HCT116 (cell line): Measurements from ENCODE around the gene FIBP. TPM values are rescaled to one million over a fixed set of nuclear protein-coding genes. Genes with fewer than 3 reads are reported as not detected.

Experiments used
- ATAC-seq: fragments of 200-7000 bp; cut with Tn5 transposase; 2 replicates; pipeline ENCODE4 v1.9.1; 2020; ENCODE audit warnings: mild to moderate bottlenecking, moderate library complexity
- BruUV-seq: library from RNA; stranded (reverse); fragments of 400-500 nt; replicated peaks from 2 replicates; lab custom pipeline; 2021; lab: Mats Ljungman, UMichigan
- CTCF ChIA-PET: fragments of 300-600 bp; sonication (Branson Sonifier 250); formaldehyde crosslinking; loops from one replicate; lab custom pipeline; 2021; ENCODE audit warnings: antibody characterized with exemption; lab: Charles Lee
- POLR2A ChIA-PET: fragments of 300-600, 350-600 bp; sonication (Branson Sonifier 250); formaldehyde crosslinking; loops from one replicate; lab custom pipeline; 2021; ENCODE audit warnings: antibody characterized with exemption; lab: Charles Lee
- RAD21 ChIA-PET, 2 experiments: fragments of 300-600 bp; sonication (Branson Sonifier 250); formaldehyde crosslinking; loops; one replicate each; lab custom pipeline; 2023; ENCODE audit warnings: low total read pairs in 2 of 2; ENCODE audit not compliant: uncharacterized antibody in 2 of 2, unreplicated experiment in 2 of 2, low non-redundant PET in 1 of 2; lab: Charles Lee
- DNase-seq: peaks from one replicate; pipeline ENCODE4 v3.0.0-alpha.2; 2010; ENCODE audit warnings: low read depth, low spot score
- H2AFZ ChIP-seq: fragments of 200-600 bp; shearing (Covaris generic), sonication (generic); 2 replicates; pipeline ENCODE4 v1.6.1; 2017; ENCODE audit warnings: low read depth, mixed run types, mixed read lengths, antibody characterized with exemption, low read length; ENCODE audit not compliant: poor library complexity, severe bottlenecking
- H3K27ac ChIP-seq: 2 replicates; pipeline ENCODE4 v1.5.1; 2012; ENCODE audit warnings: low read depth, low read length
- H3K27me3 ChIP-seq: fragments of 200-600 bp; sonication (generic); 2 replicates; pipeline ENCODE4 v1.6.1; 2016; ENCODE audit warnings: mixed run types, low read length, mixed read lengths; ENCODE audit not compliant: insufficient read depth
- H3K36me3 ChIP-seq, 2 experiments: fragments of 200-500 bp in 1 of 2; fragments of 200-600 bp in 1 of 2; sonication (Bioruptor generic) in 1 of 2; sonication (generic) in 1 of 2; 2 replicates each; pipeline versions ENCODE4 v1.5.1 to v1.6.1; 2014 to 2016; ENCODE audit warnings: low read length in 2 of 2, inconsistent platforms in 1 of 2, mixed read lengths in 1 of 2, mixed run types in 1 of 2; ENCODE audit not compliant: insufficient read depth in 2 of 2, control insufficient read depth in 1 of 2
- H3K4me1 ChIP-seq, 2 experiments: fragments of 200-600 bp in 1 of 2; sonication (generic) in 1 of 2; 2 replicates each; pipeline versions ENCODE4 v1.5.1 to v1.6.1; 2012 to 2017; ENCODE audit warnings: low read length in 2 of 2, inconsistent platforms in 1 of 2, mild to moderate bottlenecking in 1 of 2, mixed read lengths in 1 of 2, mixed run types in 1 of 2, moderate library complexity in 1 of 2; ENCODE audit not compliant: insufficient read depth in 2 of 2, control insufficient read depth in 1 of 2
- H3K4me2 ChIP-seq: fragments of 200-600 bp; sonication (generic); 2 replicates; pipeline ENCODE4 v1.6.1; 2017; ENCODE audit warnings: mixed run types, low read length, mixed read lengths
- H3K4me3 ChIP-seq, 2 experiments: fragments of 200-600 bp in 1 of 2; sonication (generic) in 1 of 2; replicated peaks in 1 of 2; 2 replicates each; pipeline ENCODE4 v1.5.1; 2011 to 2016; ENCODE audit warnings: low read length in 2 of 2, control low read depth in 1 of 2, low read depth in 1 of 2, mild to moderate bottlenecking in 1 of 2, mixed read lengths in 1 of 2, mixed run types in 1 of 2
- H3K79me2 ChIP-seq: fragments of 200-600 bp; sonication (generic); 2 replicates; pipeline ENCODE4 v1.6.1; 2017; ENCODE audit warnings: mild to moderate bottlenecking, mixed run types, low read length, moderate library complexity, mixed read lengths; ENCODE audit not compliant: insufficient read depth
- H3K9ac ChIP-seq: fragments of 200-600 bp; sonication (generic); 2 replicates; pipeline ENCODE4 v1.6.1; 2016; ENCODE audit warnings: low read length, mixed read lengths
- H3K9me2 ChIP-seq: fragments of 200-600 bp; sonication (generic), shearing (Covaris generic); 2 replicates; pipeline ENCODE4 v1.6.1; 2017; ENCODE audit warnings: mixed run types, mild to moderate bottlenecking, moderate library complexity; ENCODE audit not compliant: insufficient read depth
- H3K9me3 ChIP-seq, 2 experiments: fragments of 200-500 bp in 1 of 2; fragments of 200-600 bp in 1 of 2; sonication (Bioruptor generic) in 1 of 2; sonication (generic) in 1 of 2; 2 replicates each; pipeline ENCODE4 v1.6.1; 2014 to 2017; ENCODE audit warnings: low read length in 2 of 2, mixed read lengths in 2 of 2, inconsistent platforms in 1 of 2, low read depth in 1 of 2, mild to moderate bottlenecking in 1 of 2, mixed run types in 1 of 2, moderate library complexity in 1 of 2; ENCODE audit not compliant: control insufficient read depth in 1 of 2, insufficient read depth in 1 of 2
- H4K20me1 ChIP-seq: fragments of 200-600 bp; sonication (generic), shearing (Covaris generic); 2 replicates; pipeline ENCODE4 v1.6.1; 2017; ENCODE audit warnings: mixed run types, mild to moderate bottlenecking, moderate library complexity; ENCODE audit not compliant: insufficient read depth
- ATF3 ChIP-seq: IDR thresholded peaks from 2 replicates; pipeline ENCODE4 v1.6.1; 2012
- CBX3 ChIP-seq: IDR thresholded peaks from 2 replicates; pipeline ENCODE4 v1.6.1; 2012; ENCODE audit warnings: low read depth
- CTCF ChIP-seq, 3 experiments: fragments of 200-600 bp in 1 of 3; sonication (generic) in 1 of 3; IDR thresholded peaks in 2 of 3; conservative IDR thresholded peaks in 1 of 3; 2 replicates each; pipeline ENCODE4 v1.5.1; 2012 to 2017; ENCODE audit warnings: low read depth in 2 of 3, low read length in 2 of 3, antibody characterized with exemption in 1 of 3, borderline replicate concordance in 1 of 3, control low read depth in 1 of 3, mild to moderate bottlenecking in 1 of 3, mixed read lengths in 1 of 3, mixed run types in 1 of 3, moderate library complexity in 1 of 3; ENCODE audit not compliant: insufficient read depth in 1 of 3
- EGR1 ChIP-seq: IDR thresholded peaks from 2 replicates; pipeline ENCODE4 v1.6.1; 2012; ENCODE audit warnings: low read depth
- EZH2phosphoT487 ChIP-seq: fragments of 200-600 bp; IDR thresholded peaks from 2 replicates; pipeline ENCODE4 v1.6.1; 2018; ENCODE audit warnings: antibody characterized with exemption, borderline replicate concordance
- JUND ChIP-seq: IDR thresholded peaks from 2 replicates; pipeline ENCODE4 v1.6.1; 2012
- MAX ChIP-seq: IDR thresholded peaks from 2 replicates; pipeline ENCODE4 v1.6.1; 2012
- POLR2A ChIP-seq: IDR thresholded peaks from 2 replicates; pipeline ENCODE4 v1.7.0; 2011; ENCODE audit warnings: borderline replicate concordance; ENCODE audit not compliant: insufficient read depth, insufficient read length; ENCODE audit errors: extremely low read depth
- POLR2AphosphoS5 ChIP-seq: IDR thresholded peaks from 2 replicates; pipeline ENCODE4 v1.6.1; 2011; ENCODE audit warnings: mild to moderate bottlenecking, low read depth, low read length, moderate library complexity
- SP1 ChIP-seq: IDR thresholded peaks from 2 replicates; pipeline ENCODE4 v1.6.1; 2012; ENCODE audit warnings: low read depth
- SRF ChIP-seq: IDR thresholded peaks from 2 replicates; pipeline ENCODE4 v1.6.1; 2012; ENCODE audit warnings: low read depth
- TCF7L2 ChIP-seq: IDR thresholded peaks from 2 replicates; pipeline ENCODE4 v1.7.0; 2011; ENCODE audit warnings: borderline replicate concordance, inconsistent platforms; ENCODE audit not compliant: insufficient read depth, insufficient read length; ENCODE audit errors: extremely low read depth
- YY1 ChIP-seq: IDR thresholded peaks from 2 replicates; pipeline ENCODE4 v1.6.1; 2011; ENCODE audit warnings: low read length, low read depth, moderate library complexity, mild to moderate bottlenecking; ENCODE audit not compliant: insufficient replicate concordance; ENCODE audit errors: extremely low read depth
- intact Hi-C: fragments of 100-400 bp; cut with micrococcal nuclease; formaldehyde crosslinking; loops from 2 replicates; pipeline ENCODE4 v1.10.0; 2022
- total RNA-seq: library from RNA; stranded (reverse); gene quantifications from one replicate; pipeline ENCODE4 v1.2.1, GENCODE V29; 2021; ENCODE audit not compliant: unreplicated experiment

Gene FIBP
- total RNA-seq, 1 experiment from 2014 or later = 96.0 TPM

GRCh38 chr11:65911682-65912568 is 23.7 kb upstream of the FIBP start:
- H4K20me1 ChIP-seq = no peaks in the 10 kb centered on the region
- no peaks in the 10 kb centered on the region for H3K36me3 ChIP-seq
- peak overlapping the region; percentile 75 for H3K9ac ChIP-seq
- H3K27ac ChIP-seq = peak overlapping the region; percentile 75
- ChIA-PET POLR2A (interaction anchor here (1.0 to 4.8 kb wide), 6 partner anchors 9 to 54 kb away, joined by 3 to 39 read pairs (median 8); partner anchors contain the start of genes CCDC85B, CFL1, FIBP and FOSL1), RAD21 (interaction anchor here in 1 of 2 experiments (0.7 kb wide), 1 partner anchor 24 kb away, joined by 3 read pairs; the partner anchor contains the start of gene FIBP), CTCF (interaction anchor here (2.3 to 2.9 kb wide), 2 partner anchors 19 to 23 kb away, joined by 16 to 19 read pairs; partner anchors contain the start of genes CCDC85B and FIBP)
- no peaks in the 10 kb centered on the region for H3K27me3 ChIP-seq
- intact Hi-C loops = no loop called here
- peaks cover 12% of the 10 kb centered on the region for H3K79me2 ChIP-seq
- ATAC-seq (peak; percentile 28), DNase-seq (peak; percentile 72)
- H3K9me2 ChIP-seq = no peaks in the 10 kb centered on the region
- BruUV-seq = TSS peak; percentile 52
- H3K4me2 ChIP-seq = peak overlapping the region; percentile 96
- no peak overlapping the region for H2AFZ ChIP-seq
- H3K4me1 ChIP-seq = peaks cover 59 to 97% of the 10 kb centered on the region in 2 experiments
- H3K4me3 ChIP-seq = peak overlapping the region; percentile 7 to 25; a peak in 2 of 4 replicates
- no peaks in the 10 kb centered on the region for H3K9me3 ChIP-seq
- TF ChIP-seq CBX3 (no peak), EGR1 (no peak), SRF (no peak), YY1 (peak; percentile 22), POLR2A (peak; percentile 52), CTCF (IDR thresholded peaks at IDR 0.05 in 2 of 3, conservative IDR thresholded peaks at IDR 0.05 in 1 of 3; ENCODE audit: borderline replicate concordance in 1 of 3, insufficient read depth in 1 of 3, low read depth in 2 of 3, low read length in 2 of 3) (peak in 2 of 3 experiments; percentile 40 to 44; a peak in 4 of 6 replicates), SP1 (no peak), EZH2phosphoT487 (no peak), ATF3 (no peak), MAX (no peak), POLR2AphosphoS5 (peak; percentile 71), TCF7L2 (peak; percentile 4), JUND (no peak)
